ENCODE data around the gene MT1E.

DNA sequence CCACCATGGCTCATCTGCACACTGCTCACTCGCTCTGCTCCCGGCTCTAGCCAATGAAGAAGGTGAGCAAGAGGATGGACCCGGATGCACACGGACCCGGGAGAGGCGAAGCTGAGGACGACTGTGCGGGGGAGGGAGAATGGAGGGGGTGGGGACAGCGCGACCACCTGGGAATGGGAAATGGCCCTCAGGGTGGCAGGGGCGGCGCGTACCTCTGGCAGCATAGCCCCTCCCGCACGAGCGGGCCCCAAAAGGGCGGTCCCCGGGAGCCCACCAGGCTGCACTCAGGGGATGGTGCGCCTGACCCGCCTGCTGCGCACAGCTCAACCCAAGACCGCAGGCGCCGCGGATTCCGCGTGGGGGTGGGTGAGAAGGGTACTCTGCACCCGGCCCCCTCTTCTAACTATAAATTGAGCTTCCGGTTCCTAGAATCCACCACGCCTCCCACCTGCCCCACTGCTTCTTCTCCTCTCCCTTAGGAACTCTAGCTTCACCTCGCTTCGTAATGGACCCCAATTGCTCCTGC is 50.2 kb downstream of the MT1E start:
- TF ChIP-seq, protein P1, sequence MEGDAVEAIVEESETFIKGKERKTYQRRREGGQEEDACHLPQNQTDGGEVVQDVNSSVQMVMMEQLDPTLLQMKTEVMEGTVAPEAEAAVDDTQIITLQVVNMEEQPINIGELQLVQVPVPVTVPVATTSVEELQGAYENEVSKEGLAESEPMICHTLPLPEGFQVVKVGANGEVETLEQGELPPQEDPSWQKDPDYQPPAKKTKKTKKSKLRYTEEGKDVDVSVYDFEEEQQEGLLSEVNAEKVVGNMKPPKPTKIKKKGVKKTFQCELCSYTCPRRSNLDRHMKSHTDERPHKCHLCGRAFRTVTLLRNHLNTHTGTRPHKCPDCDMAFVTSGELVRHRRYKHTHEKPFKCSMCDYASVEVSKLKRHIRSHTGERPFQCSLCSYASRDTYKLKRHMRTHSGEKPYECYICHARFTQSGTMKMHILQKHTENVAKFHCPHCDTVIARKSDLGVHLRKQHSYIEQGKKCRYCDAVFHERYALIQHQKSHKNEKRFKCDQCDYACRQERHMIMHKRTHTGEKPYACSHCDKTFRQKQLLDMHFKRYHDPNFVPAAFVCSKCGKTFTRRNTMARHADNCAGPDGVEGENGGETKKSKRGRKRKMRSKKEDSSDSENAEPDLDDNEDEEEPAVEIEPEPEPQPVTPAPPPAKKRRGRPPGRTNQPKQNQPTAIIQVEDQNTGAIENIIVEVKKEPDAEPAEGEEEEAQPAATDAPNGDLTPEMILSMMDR (IDR thresholded peaks at IDR 0.05) = no peak
- no peak for TF ChIP-seq POLR2A (IDR thresholded peaks at IDR 0.05)

All from testis (tissue), 2 donors.